Naive thymus-derived CD8-positive, alpha-beta T cell (primary cell): Measurements from ENCODE around the gene NADK2. TPM values are rescaled to one million over a fixed set of nuclear protein-coding genes. Genes with fewer than 3 reads are reported as not detected.
"Not testable (repeated sequence)": the region's sequence is repeated elsewhere in the genome, so short reads cannot be mapped to it uniquely, and the experiment has no call there.

Experiments
- ATAC-seq, 2 donors: fragments of 150-1000 bp; cut with Tn5 transposase in 1 of 2; sonication (Bioruptor Pico), chemical (Tn5 transposase) in 1 of 2; 1 replicate in 1 of 2; 2 replicates in 1 of 2; pipeline ENCODE4 v1.10.0; 2021; ENCODE audit warnings: mild to moderate bottlenecking in 2 of 2, moderate library complexity in 2 of 2
- POLR2A ChIA-PET: fragments of 350-600 bp; sonication (Branson Sonifier 250); formaldehyde crosslinking; loops from one replicate; lab custom pipeline; 2021; ENCODE audit warnings: antibody characterized with exemption; lab: Charles Lee
- DNase-seq, 10 donors: peaks; one replicate each; pipeline versions ENCODE4 v3.0.0 to v3.0.0-alpha.2; 2020 to 2022
- H3K27ac Mint-ChIP-seq, 10 donors: one replicate each; pipeline ENCODE4 v1.8.0; 2020 to 2022; ENCODE audit warnings: mild to moderate bottlenecking in 10 of 10, mixed read lengths in 10 of 10, moderate library complexity in 4 of 10, inconsistent platforms in 1 of 10
- H3K27me3 Mint-ChIP-seq, 5 donors: one replicate each; pipeline ENCODE4 v1.8.0; 2021 to 2022; ENCODE audit warnings: mixed read lengths in 5 of 5
- H3K36me3 Mint-ChIP-seq, 3 donors: one replicate each; pipeline ENCODE4 v1.8.0; 2020 to 2022; ENCODE audit warnings: mixed read lengths in 3 of 3, mild to moderate bottlenecking in 2 of 3, inconsistent platforms in 1 of 3
- H3K4me1 Mint-ChIP-seq, 4 donors: one replicate each; pipeline ENCODE4 v1.8.0; 2021 to 2022; ENCODE audit warnings: mixed read lengths in 4 of 4
- H3K4me3 Mint-ChIP-seq, 10 donors: one replicate each; pipeline ENCODE4 v1.8.0; 2020 to 2022; ENCODE audit warnings: mild to moderate bottlenecking in 10 of 10, mixed read lengths in 10 of 10, moderate library complexity in 6 of 10, inconsistent platforms in 1 of 10
- H3K9me3 Mint-ChIP-seq, 9 donors: one replicate each; pipeline ENCODE4 v1.8.0; 2020 to 2022; ENCODE audit warnings: mixed read lengths in 9 of 9, mild to moderate bottlenecking in 3 of 9, inconsistent platforms in 1 of 9, moderate library complexity in 1 of 9
- polyA plus RNA-seq, 3 donors: library from polyadenylated mRNA; unstranded; fragments of 300-500 nt; fragmentation: Illumina TruSeq; gene quantifications; one replicate each; pipeline ENCODE4 v1.2.3, GENCODE V29; 2021
- total RNA-seq, 8 experiments: library from RNA in 2 of 8; stranded (reverse) in 2 of 8; gene quantifications; one replicate each; pipeline ENCODE4 v1.2.3 and lab custom pipeline; 2021 to 2026

NADK2 gene
- total and polyA plus RNA-seq, 5 experiments from 2014 or later, result 4.7 to 15.7 (median 9.8) TPM

DNA sequence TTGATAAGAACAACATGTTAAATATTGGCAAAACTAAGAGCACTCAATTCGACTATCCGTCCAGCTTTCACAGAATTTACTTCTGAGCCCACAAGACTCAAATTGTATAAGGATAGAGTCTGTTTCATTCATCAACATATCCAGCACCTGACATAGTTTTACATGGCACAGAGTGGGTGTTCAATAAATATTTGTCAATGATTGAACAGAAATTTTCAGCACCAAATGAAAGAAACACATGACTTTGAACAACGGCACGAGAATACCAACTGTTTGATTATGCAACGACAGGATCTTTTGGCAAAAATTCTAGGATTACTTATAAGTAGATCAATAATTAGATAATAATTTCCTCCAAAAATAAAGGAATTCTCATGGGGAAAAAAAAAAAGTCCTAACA, 48.0 kb downstream of the NADK2 start:
- ATAC-seq, result no peak

GRCh38 chr5:36184408-36184807, 57.3 kb downstream of the NADK2 start:
- POLR2A ChIA-PET, DNase-seq, H3K27ac Mint-ChIP-seq, ATAC-seq, H3K4me1 Mint-ChIP-seq, H3K4me3 Mint-ChIP-seq, H3K27me3 Mint-ChIP-seq: not testable (repeated sequence)
- peaks cover 0 to 28% (median 18%) of the 10 kb centered on the region in 9 donors for H3K9me3 Mint-ChIP-seq
- H3K36me3 Mint-ChIP-seq, result peaks cover 22 to 86% (median 69%) of the 10 kb centered on the region in 3 donors

More for the DNA sequence above, 48.0 kb downstream of the NADK2 start:
- POLR2A ChIA-PET, result no interaction called here
- Mint-ChIP-seq H3K4me1 (peaks cover 0 to 2% (median 0%) of the 10 kb centered on the region in 4 donors), H3K27me3 (no peaks in the 10 kb centered on the region), H3K36me3 (peaks cover 17 to 72% (median 46%) of the 10 kb centered on the region in 3 donors), H3K4me3 (no peak overlapping the region), H3K9me3 (peaks cover 1 to 21% (median 9%) of the 10 kb centered on the region in 9 donors), H3K27ac (no peak overlapping the region)
- DNase-seq, result no peak

- H3K36me3 Mint-ChIP-seq, result peaks cover 6 to 86% (median 51%) of the 10 kb centered on the region in 3 donors
- no peaks in the 10 kb centered on the region for H3K27me3 Mint-ChIP-seq
- POLR2A ChIA-PET, result no interaction called here
- ATAC-seq (no peak), DNase-seq (no peak)
- no peak overlapping the region for H3K4me3 Mint-ChIP-seq
- no peaks in the 10 kb centered on the region for H3K4me1 Mint-ChIP-seq
- H3K27ac Mint-ChIP-seq, result no peak overlapping the region
- peaks cover 0 to 3% (median 0%) of the 10 kb centered on the region in 9 donors for H3K9me3 Mint-ChIP-seq
These were observed 60.0 kb downstream of the NADK2 start for GRCh38 chr5:36181774-36182173.

DNA sequence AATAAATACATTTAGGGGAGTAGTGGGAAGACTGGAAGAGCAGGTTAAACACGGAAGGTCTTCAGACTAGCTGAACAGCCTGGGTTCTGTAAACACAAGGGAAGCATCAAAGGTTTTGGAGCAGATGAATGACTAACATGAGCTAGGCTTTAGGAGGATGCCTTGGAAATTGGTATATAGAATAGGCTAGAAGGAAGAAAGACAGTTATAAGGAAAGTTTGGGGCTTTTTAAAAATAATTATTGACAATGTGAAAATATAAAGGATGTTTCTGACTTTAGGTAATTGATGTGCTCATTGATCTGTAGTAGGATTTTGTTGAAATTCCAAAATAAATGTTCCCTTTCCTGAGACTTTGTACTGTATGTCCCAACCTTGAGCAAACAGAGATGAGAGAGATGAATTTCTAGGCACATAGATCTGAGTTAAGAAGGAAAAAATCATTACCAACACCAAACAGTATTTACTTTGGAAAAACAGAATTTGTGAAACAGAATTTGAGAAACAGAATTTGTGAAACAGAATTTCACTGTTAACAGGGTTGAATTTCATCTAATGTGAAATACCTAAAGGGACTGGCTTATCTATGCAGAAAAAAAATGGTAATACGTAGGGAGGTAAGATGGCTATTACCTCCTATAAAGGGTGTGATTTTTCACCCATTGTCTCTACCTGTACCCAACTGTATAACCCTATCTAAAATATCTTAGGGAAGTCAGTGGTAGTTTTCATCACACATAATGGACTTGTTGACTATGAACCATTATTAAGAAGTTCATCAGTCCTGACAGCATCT, 61.0 kb downstream of the NADK2 start:
- Mint-ChIP-seq H3K4me1 (no peaks in the 10 kb centered on the region), H3K9me3 (peaks cover 0 to under 1% (median 0%) of the 10 kb centered on the region in 9 donors), H3K36me3 (peaks cover 10 to 82% (median 43%) of the 10 kb centered on the region in 3 donors), H3K27me3 (no peaks in the 10 kb centered on the region), H3K4me3 (no peak overlapping the region), H3K27ac (peak overlapping the region in 2 of 10 donors; percentile 13 to 15)
- POLR2A ChIA-PET, result no interaction called here
- DNase-seq (no peak), ATAC-seq (no peak)

DNA sequence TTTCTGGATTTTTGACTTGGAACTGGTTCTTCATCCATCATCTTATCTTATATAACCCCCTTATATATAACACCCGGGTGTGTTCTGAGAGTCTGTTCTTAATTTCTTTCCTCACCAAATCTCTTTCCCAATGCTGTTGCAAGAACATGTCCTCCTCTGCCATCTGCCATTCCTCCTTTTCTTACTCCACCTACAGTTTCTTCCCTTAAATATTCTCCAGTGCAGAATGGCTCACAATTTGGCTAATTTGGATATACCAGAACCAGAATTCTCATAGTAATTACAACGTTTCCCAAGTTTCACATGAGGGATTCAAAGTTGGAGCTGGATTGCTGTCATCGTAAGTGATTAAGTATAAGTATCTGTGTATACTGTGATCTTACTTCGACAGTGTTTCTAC, 61.8 kb downstream of the NADK2 start:
- no peaks in the 10 kb centered on the region for H3K4me1 Mint-ChIP-seq
- no peak overlapping the region for H3K4me3 Mint-ChIP-seq
- no peaks in the 10 kb centered on the region for H3K9me3 Mint-ChIP-seq
- H3K27me3 Mint-ChIP-seq, result no peaks in the 10 kb centered on the region
- H3K36me3 Mint-ChIP-seq, result peaks cover 10 to 82% (median 37%) of the 10 kb centered on the region in 3 donors
- POLR2A ChIA-PET, result no interaction called here
- peak overlapping the region in 2 of 10 donors; percentile 35 to 67 for H3K27ac Mint-ChIP-seq
- no peak for ATAC-seq
- DNase-seq, result no peak

DNA sequence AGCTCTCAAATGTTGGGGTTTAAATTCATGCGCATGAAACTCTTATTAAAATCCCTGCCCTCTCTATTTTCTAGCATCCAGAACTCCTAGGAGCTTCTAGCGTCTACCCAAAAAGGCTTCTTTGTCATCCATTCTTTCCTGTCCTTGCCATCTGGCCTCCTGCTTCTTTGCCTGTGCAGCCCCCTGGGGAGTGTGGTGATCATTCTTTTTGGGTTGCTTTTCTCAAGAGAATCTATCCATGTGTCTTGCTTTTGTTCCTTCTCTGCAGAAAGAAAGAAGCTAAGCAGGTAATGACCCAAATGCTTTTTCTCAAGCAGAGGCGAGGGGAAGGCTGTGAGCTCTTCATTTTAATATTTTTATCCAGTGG, 63.2 kb downstream of the NADK2 start:
- Mint-ChIP-seq H3K27me3 (no peaks in the 10 kb centered on the region), H3K36me3 (peaks cover 10 to 90% (median 33%) of the 10 kb centered on the region in 3 donors), H3K4me1 (no peaks in the 10 kb centered on the region), H3K27ac (no peak overlapping the region), H3K4me3 (no peak overlapping the region), H3K9me3 (no peaks in the 10 kb centered on the region)
- no peak for ATAC-seq
- POLR2A ChIA-PET, result no interaction called here
- no peak for DNase-seq

- H3K27me3 Mint-ChIP-seq, result no peaks in the 10 kb centered on the region
- POLR2A ChIA-PET, result no interaction called here
- no peaks in the 10 kb centered on the region for H3K9me3 Mint-ChIP-seq
- DNase-seq, result no peak
- H3K4me3 Mint-ChIP-seq, result no peak overlapping the region
- no peaks in the 10 kb centered on the region for H3K4me1 Mint-ChIP-seq
- ATAC-seq, result no peak
- H3K27ac Mint-ChIP-seq, result no peak overlapping the region
- peaks cover 10 to 92% (median 32%) of the 10 kb centered on the region in 3 donors for H3K36me3 Mint-ChIP-seq
These were observed 63.8 kb downstream of the NADK2 start for GRCh38 chr5:36177715-36178523.

- Mint-ChIP-seq H3K36me3 (peaks cover 10 to 93% (median 30%) of the 10 kb centered on the region in 3 donors), H3K4me3 (no peak overlapping the region), H3K27me3 (no peaks in the 10 kb centered on the region), H3K4me1 (no peaks in the 10 kb centered on the region), H3K27ac (peak overlapping the region in 2 of 10 donors; percentile 8 to 41), H3K9me3 (no peaks in the 10 kb centered on the region)
- POLR2A ChIA-PET, result no interaction called here
- no peak for ATAC-seq
- no peak for DNase-seq
These were observed 64.6 kb downstream of the NADK2 start for GRCh38 chr5:36177154-36177553.

- POLR2A ChIA-PET, result no interaction called here
- no peaks in the 10 kb centered on the region for H3K9me3 Mint-ChIP-seq
- DNase-seq (no peak), ATAC-seq (no peak)
- H3K36me3 Mint-ChIP-seq, result peaks cover 8 to 93% (median 23%) of the 10 kb centered on the region in 3 donors
- no peaks in the 10 kb centered on the region for H3K27me3 Mint-ChIP-seq
- no peak overlapping the region for H3K4me3 Mint-ChIP-seq
- no peaks in the 10 kb centered on the region for H3K4me1 Mint-ChIP-seq
- peak overlapping the region in 2 of 10 donors; percentile 1 to 9 for H3K27ac Mint-ChIP-seq
These were observed 66.7 kb downstream of the NADK2 start for GRCh38 chr5:36175043-36175442.

DNA sequence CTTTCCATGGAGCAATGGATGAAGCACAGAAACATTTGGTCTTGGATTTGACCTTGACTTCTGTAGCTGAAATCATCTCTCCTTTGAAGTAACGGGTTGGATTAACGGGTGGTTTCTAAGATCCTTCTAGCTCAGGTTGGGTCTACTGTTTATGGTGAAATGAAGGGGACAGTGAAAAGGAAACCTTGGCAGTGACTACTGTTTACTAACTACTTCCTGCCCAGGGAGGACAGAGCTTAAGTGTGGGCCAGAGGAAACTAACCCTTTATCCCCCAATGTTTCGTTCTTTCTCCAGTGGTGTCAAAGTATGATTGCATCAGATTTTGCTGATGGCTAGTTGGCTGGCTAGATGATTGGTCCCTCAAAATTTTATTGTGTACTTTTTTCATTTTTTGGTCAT, 67.6 kb downstream of the NADK2 start:
- H3K9me3 Mint-ChIP-seq, result no peaks in the 10 kb centered on the region
- H3K4me1 Mint-ChIP-seq, result peaks cover 0 to 3% (median 1%) of the 10 kb centered on the region in 4 donors
- no peak for DNase-seq
- peak overlapping the region in 1 of 10 donors; percentile 15 for H3K27ac Mint-ChIP-seq
- POLR2A ChIA-PET, result no interaction called here
- H3K36me3 Mint-ChIP-seq, result peaks cover 5 to 93% (median 21%) of the 10 kb centered on the region in 3 donors
- no peaks in the 10 kb centered on the region for H3K27me3 Mint-ChIP-seq
- no peak for ATAC-seq
- H3K4me3 Mint-ChIP-seq, result no peak overlapping the region

DNA sequence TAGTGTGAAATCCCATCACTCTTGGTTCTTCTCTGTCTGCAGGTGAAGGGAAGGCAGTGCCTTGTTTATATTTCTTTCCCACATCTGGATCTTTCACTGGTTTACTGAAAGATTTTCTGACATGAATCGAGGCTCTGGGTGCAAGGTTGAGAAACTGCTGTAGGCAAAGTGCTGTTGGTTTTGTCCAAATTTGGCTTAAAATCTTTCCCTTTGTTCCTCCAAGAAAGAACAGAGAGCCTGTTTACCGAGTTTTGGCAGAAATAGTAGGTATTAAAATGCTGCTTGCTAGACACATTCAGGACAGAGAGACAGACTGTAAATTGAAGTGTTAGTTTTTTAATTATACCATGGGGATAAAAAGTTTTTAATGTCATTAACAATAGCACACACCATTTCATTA, 68.3 kb downstream of the NADK2 start:
- POLR2A ChIA-PET, result no interaction called here
- H3K27ac Mint-ChIP-seq, result no peak overlapping the region
- H3K9me3 Mint-ChIP-seq, result no peaks in the 10 kb centered on the region
- H3K27me3 Mint-ChIP-seq, result no peaks in the 10 kb centered on the region
- H3K36me3 Mint-ChIP-seq, result peaks cover 5 to 93% (median 23%) of the 10 kb centered on the region in 3 donors
- ATAC-seq, result no peak
- H3K4me3 Mint-ChIP-seq, result no peak overlapping the region
- no peak for DNase-seq
- peaks cover 2 to 7% (median 4%) of the 10 kb centered on the region in 4 donors for H3K4me1 Mint-ChIP-seq

- no peak overlapping the region for H3K4me3 Mint-ChIP-seq
- H3K36me3 Mint-ChIP-seq, result peaks cover 10 to 95% (median 28%) of the 10 kb centered on the region in 3 donors
- no peaks in the 10 kb centered on the region for H3K9me3 Mint-ChIP-seq
- DNase-seq (no peak), ATAC-seq (no peak)
- H3K27ac Mint-ChIP-seq, result no peak overlapping the region
- POLR2A ChIA-PET, result no interaction called here
- H3K4me1 Mint-ChIP-seq, result peaks cover 3 to 15% (median 8%) of the 10 kb centered on the region in 4 donors
- H3K27me3 Mint-ChIP-seq, result no peaks in the 10 kb centered on the region
These were observed 69.1 kb downstream of the NADK2 start for GRCh38 chr5:36172599-36172998.
